Amniotic stem cell (primary cell): ENCODE measurements around the gene FRAT1.
"Not testable (repeated sequence)": the region's sequence is repeated elsewhere in the genome, so short reads cannot be mapped to it uniquely, and the experiment has no call there.

Experiments
- DNase-seq: peaks from one replicate; lab custom pipeline; 2025; lab: John Stamatoyannopoulos, UW

The FRAT1 gene

GRCh38 chr10:97318772-97319651 is at the start of gene FRAT1:
FRAT1 (plus strand) TSS chr10:97319271; CDS start chr10:97319454, 183 bp downstream.
- DNase-seq = peak; percentile 75

GRCh38 chr10:97270523-97271154 is 48.4 kb upstream of the FRAT1 start:
- DNase-seq = no peak

- no peak for DNase-seq
Observed at GRCh38 chr10:97273700-97274099, 45.4 kb upstream of the FRAT1 start.

GRCh38 chr10:97274828-97275227 is 44.2 kb upstream of the FRAT1 start:
- DNase-seq = no peak

- no peak for DNase-seq
Observed at GRCh38 chr10:97277551-97277950, 41.5 kb upstream of the FRAT1 start.

- peak; percentile 80 for DNase-seq
Observed at GRCh38 chr10:97278491-97278989, 40.5 kb upstream of the FRAT1 start.

GRCh38 chr10:97279121-97279815 is 39.8 kb upstream of the FRAT1 start:
- no peak for DNase-seq

- no peak for DNase-seq
Observed at GRCh38 chr10:97280783-97281182, 38.3 kb upstream of the FRAT1 start.

- not testable (repeated sequence) for DNase-seq
Observed at GRCh38 chr10:97290076-97290475, 29.0 kb upstream of the FRAT1 start.

GRCh38 chr10:97290576-97291356 is 28.3 kb upstream of the FRAT1 start:
- not testable (repeated sequence) for DNase-seq

- DNase-seq = no peak
Observed at GRCh38 chr10:97291357-97292096, 27.5 kb upstream of the FRAT1 start.

GRCh38 chr10:97292097-97292861 is 26.8 kb upstream of the FRAT1 start, which contains the start of gene ARHGAP19:
ARHGAP19 (minus strand) TSS chr10:97292637; CDS start chr10:97292627, 10 bp downstream.
- peak; percentile 99 for DNase-seq

- no peak for DNase-seq
Observed at GRCh38 chr10:97292862-97293198, 26.2 kb upstream of the FRAT1 start.

GRCh38 chr10:97297556-97298222 is 21.4 kb upstream of the FRAT1 start:
- no peak for DNase-seq

GRCh38 chr10:97298223-97298571 is 20.9 kb upstream of the FRAT1 start:
- DNase-seq = no peak

- DNase-seq = no peak
Observed at GRCh38 chr10:97300980-97301379, 18.1 kb upstream of the FRAT1 start.

- DNase-seq = no peak
Observed at GRCh38 chr10:97302088-97302791, 16.8 kb upstream of the FRAT1 start.

GRCh38 chr10:97307441-97307840 is 11.6 kb upstream of the FRAT1 start:
- no peak for DNase-seq
